Stomach (tissue), 9 donors: Measurements from ENCODE around the gene PDGFRB. TPM values are rescaled to one million over a fixed set of nuclear protein-coding genes. Genes with fewer than 3 reads are reported as not detected.

Experiments used
- DNase-seq, 2 donors: peaks; one replicate each; pipeline versions ENCODE4 v3.0.0 to v3.0.0-alpha.2; 2013 to 2019
- H3K27ac ChIP-seq, 5 donors: fragments of 200-600 bp in 4 of 5; sonication (generic) in 4 of 5; one replicate each; pipeline ENCODE4 v1.5.1; 2013 to 2019; ENCODE audit warnings: mild to moderate bottlenecking in 1 of 5, moderate library complexity in 1 of 5
- H3K27me3 ChIP-seq, 3 donors: fragments of 200-600 bp; sonication (generic); one replicate each; pipeline ENCODE4 v1.5.1; 2017 to 2019; ENCODE audit warnings: mixed run types in 1 of 3
- H3K36me3 ChIP-seq, 4 donors: fragments of 200-600 bp; sonication (generic); 1 replicate in 3 of 4; 2 replicates in 1 of 4; pipeline ENCODE4 v1.5.1; 2016 to 2019
- H3K4me1 ChIP-seq, 4 donors: fragments of 200-600 bp; sonication (generic); one replicate each; pipeline ENCODE4 v1.5.1; 2016 to 2019
- H3K4me3 ChIP-seq, 4 donors: fragments of 200-600 bp; sonication (generic) in 3 of 4; one replicate each; pipeline ENCODE4 v1.5.1; 2016 to 2019; ENCODE audit warnings: mild to moderate bottlenecking in 1 of 4
- H3K9me3 ChIP-seq, 4 donors: fragments of 200-600 bp; sonication (generic); one replicate each; pipeline ENCODE4 v1.5.1; 2016 to 2019
- CTCF ChIP-seq, 7 experiments: fragments of 450-650 bp in 4 of 7; fragments of 200-600 bp in 3 of 7; sonication (generic) in 3 of 7; IDR thresholded peaks; one replicate each; pipeline ENCODE4 v1.5.1; 2016 to 2019; ENCODE audit warnings: antibody characterized with exemption in 7 of 7, control low read depth in 2 of 7, mild to moderate bottlenecking in 1 of 7
- EP300 ChIP-seq: sonication (generic); formaldehyde crosslinking; IDR thresholded peaks from one replicate; pipeline ENCODE4 v1.6.1; 2017; ENCODE audit warnings: antibody characterized with exemption
- POLR2A ChIP-seq, 4 donors: fragments of 450-650 bp; IDR thresholded peaks; one replicate each; pipeline ENCODE4 v1.6.1; 2016; ENCODE audit warnings: antibody characterized with exemption in 4 of 4, control low read depth in 2 of 4, mild to moderate bottlenecking in 1 of 4, moderate library complexity in 1 of 4
- POLR2AphosphoS5 ChIP-seq, 3 donors: sonication (generic); formaldehyde crosslinking; IDR thresholded peaks; one replicate each; pipeline ENCODE4 v1.6.1; 2016; ENCODE audit warnings: antibody characterized with exemption in 3 of 3
- WGBS, 5 donors: extraction: QIAGEN DNeasy Blood & Tissue Kit in 3 of 5; methylation state at CpG; one replicate each; pipeline versions ENCODE4 v1.1.5 to v1.1.7; 2013 to 2018; 5-methylcytosine and 5-hydroxymethylcytosine counted together
- intact Hi-C: fragments of 100-400 bp; cut with DNase I; formaldehyde crosslinking; loops from one replicate; pipeline ENCODE4 v1.15.1; 2023; ENCODE audit warnings: low total_unique reads
- polyA plus RNA-seq, 3 donors: library from polyadenylated mRNA; stranded (reverse); fragments of 200-250 nt; gene quantifications; one replicate each; pipeline ENCODE4 v1.2.3, GENCODE V29; 2013
- total RNA-seq, 5 donors: library from RNA; depleted of rRNA; stranded (reverse); fragments of >200 nt; gene quantifications; one replicate each; pipeline versions ENCODE4 v1.1.0 to v1.2.3, GENCODE V29; 2014 to 2016
- donor health status: healthy with polysubstance abuse.
- donor health status: Bipolar disorder and iron deficiency.
- donor health status: healthy.

PDGFRB gene
- total and polyA plus RNA-seq, 8 donors: 4.7 to 71.2 (median 34.6) TPM

GRCh38 chr5:150101023-150101422, 54.6 kb downstream of the PDGFRB start:
- no peaks in the 10 kb centered on the region for H3K4me1 ChIP-seq
- intact Hi-C loops: no loop called here
- H3K4me3 ChIP-seq: no peak overlapping the region
- no peak for TF ChIP-seq POLR2A (IDR thresholded peaks at IDR 0.05)
- no peak for TF ChIP-seq CTCF (IDR thresholded peaks at IDR 0.05)
- TF ChIP-seq POLR2AphosphoS5 (IDR thresholded peaks at IDR 0.05): no peak
- no peak for TF ChIP-seq EP300
- no peak overlapping the region for H3K27ac ChIP-seq
- WGBS, 5 donors: 75 to 87% (median 78%) methylated on average over 6 of the region's 6 CpGs
- no peaks in the 10 kb centered on the region for H3K27me3 ChIP-seq
- no peaks in the 10 kb centered on the region for H3K9me3 ChIP-seq
- H3K36me3 ChIP-seq: no peaks in the 10 kb centered on the region
- no peak for DNase-seq

GRCh38 chr5:150097152-150097551, 58.5 kb downstream of the PDGFRB start:
- Histone ChIP-seq H3K4me1 (peaks cover 0 to under 1% (median 0%) of the 10 kb centered on the region in 4 donors), H3K27ac (no peak overlapping the region), H3K9me3 (no peaks in the 10 kb centered on the region), H3K27me3 (no peaks in the 10 kb centered on the region), H3K36me3 (no peaks in the 10 kb centered on the region), H3K4me3 (no peak overlapping the region)
- DNase-seq: no peak
- no peak for TF ChIP-seq EP300
- no peak for TF ChIP-seq CTCF (IDR thresholded peaks at IDR 0.05)
- no peak for TF ChIP-seq POLR2A (IDR thresholded peaks at IDR 0.05)
- no peak for TF ChIP-seq POLR2AphosphoS5 (IDR thresholded peaks at IDR 0.05)
- intact Hi-C loops: no loop called here

DNA sequence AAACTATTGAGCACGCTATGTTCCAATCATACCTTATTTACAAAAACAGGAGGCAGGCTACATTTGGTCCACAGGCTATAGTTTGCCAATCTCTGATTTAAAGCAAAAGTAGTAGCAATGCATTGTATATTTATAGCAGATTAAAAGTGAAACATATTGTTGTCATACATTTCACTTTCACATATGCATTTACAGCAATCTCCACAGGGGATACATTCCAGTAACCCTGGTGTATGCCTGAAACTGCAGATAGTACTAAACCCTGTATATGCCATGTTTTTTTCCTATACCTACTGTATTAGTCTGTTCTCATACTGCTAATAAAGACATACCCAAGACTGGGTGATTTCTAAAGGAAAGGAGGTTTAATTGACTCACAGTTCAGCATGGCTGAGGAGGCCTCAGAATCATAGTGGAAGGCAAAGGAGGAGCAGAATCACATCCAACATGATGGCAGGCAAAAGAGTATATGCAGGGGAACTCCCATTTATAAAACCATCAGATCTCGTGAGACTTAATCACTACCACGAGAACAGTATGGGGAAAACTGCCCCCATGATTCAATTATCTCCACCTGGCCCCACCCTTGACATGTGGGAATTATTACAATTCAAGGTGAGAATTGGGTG, 63.4 kb downstream of the PDGFRB start:
- Histone ChIP-seq H3K4me3 (no peak overlapping the region), H3K4me1 (peaks cover 0 to 5% (median 0%) of the 10 kb centered on the region in 4 donors), H3K27ac (no peak overlapping the region), H3K27me3 (no peaks in the 10 kb centered on the region), H3K36me3 (no peaks in the 10 kb centered on the region), H3K9me3 (no peaks in the 10 kb centered on the region)
- DNase-seq: peak in 1 of 2 donors; percentile 24
- intact Hi-C loops: no loop called here
- TF ChIP-seq POLR2AphosphoS5 (IDR thresholded peaks at IDR 0.05): no peak
- TF ChIP-seq POLR2A (IDR thresholded peaks at IDR 0.05): no peak
- TF ChIP-seq EP300: no peak
- TF ChIP-seq CTCF (IDR thresholded peaks at IDR 0.05): no peak
- WGBS, 5 donors: 28 to 63% (median 49%) methylated on average over 3 of the region's 3 CpGs

GRCh38 chr5:150085950-150086715, 69.5 kb downstream of the PDGFRB start, which contains the start of gene CSF1R:
TSS of gene CSF1R (minus strand) at chr5:150086554. CDS start at chr5:150086427, 127 bp downstream.
- Histone ChIP-seq H3K9me3 (no peaks in the 10 kb centered on the region), H3K27ac (peak within 1 kb of the TSS in 1 of 5 donors; percentile 8), H3K4me3 (peak within 1 kb of the TSS; percentile 6 to 24 (median 21)), H3K36me3 (no peaks in the 10 kb centered on the region), H3K4me1 (peaks cover 0 to 10% (median 0%) of the 10 kb centered on the region in 4 donors), H3K27me3 (peaks cover 0 to 7% (median 0%) of the 10 kb centered on the region in 3 donors)
- intact Hi-C loops: no loop called here
- WGBS, 5 donors: 80 to 86% (median 86%) methylated on average over 8 to 9 of the region's 9 CpGs
- TF ChIP-seq CTCF (IDR thresholded peaks at IDR 0.05): no peak
- no peak for TF ChIP-seq POLR2AphosphoS5 (IDR thresholded peaks at IDR 0.05)
- TF ChIP-seq EP300: no peak
- no peak for TF ChIP-seq POLR2A (IDR thresholded peaks at IDR 0.05)
- DNase-seq: peak in 1 of 2 donors; percentile 24
